DND-41 (cell line): ENCODE results near the gene COL4A2.

Experiments used
- ATAC-seq: fragments of 200-7000 bp; cut with Tn5 transposase; 3 replicates; pipeline ENCODE4 v1.9.1; 2021; ENCODE audit warnings: low read depth; ENCODE audit not compliant: insufficient read depth
- DNase-seq: peaks from one replicate; pipeline ENCODE4 v3.0.0-alpha.2; 2020
- H2AFZ ChIP-seq: 2 replicates; pipeline ENCODE4 v1.6.0; 2012; ENCODE audit warnings: low read depth, low read length
- H3K27ac ChIP-seq: 2 replicates; pipeline ENCODE4 v1.5.1; 2012; ENCODE audit warnings: low read length, inconsistent platforms
- H3K27me3 ChIP-seq: fragments of 200-600 bp; sonication (generic); 2 replicates; pipeline ENCODE4 v1.6.0; 2012; ENCODE audit warnings: low read length, mild to moderate bottlenecking, inconsistent platforms; ENCODE audit not compliant: insufficient read depth, poor library complexity
- H3K36me3 ChIP-seq: 2 replicates; pipeline ENCODE4 v1.5.1; 2012; ENCODE audit warnings: low read length, inconsistent platforms; ENCODE audit not compliant: insufficient read depth
- H3K4me1 ChIP-seq: 2 replicates; pipeline ENCODE4 v1.5.1; 2012; ENCODE audit warnings: mild to moderate bottlenecking, low read length; ENCODE audit not compliant: insufficient read depth
- H3K4me2 ChIP-seq: 2 replicates; pipeline ENCODE4 v1.6.0; 2012; ENCODE audit warnings: mild to moderate bottlenecking, moderate library complexity, low read length, inconsistent platforms; ENCODE audit not compliant: insufficient read depth
- H3K4me3 ChIP-seq, 2 experiments: fragments of 200-600 bp in 1 of 2; shearing (Covaris generic) in 1 of 2; 2 replicates each; pipeline ENCODE4 v1.5.1; 2012 to 2016; ENCODE audit warnings: inconsistent platforms in 2 of 2, low read length in 2 of 2, mild to moderate bottlenecking in 2 of 2, low read depth in 1 of 2, moderate library complexity in 1 of 2
- H3K79me2 ChIP-seq: 2 replicates; pipeline ENCODE4 v1.6.0; 2012; ENCODE audit warnings: low read length, inconsistent platforms; ENCODE audit not compliant: insufficient read depth
- H3K9ac ChIP-seq: 2 replicates; pipeline ENCODE4 v1.6.0; 2012; ENCODE audit warnings: low read depth, mild to moderate bottlenecking, inconsistent platforms, low read length, moderate library complexity
- H3K9me3 ChIP-seq: 2 replicates; pipeline ENCODE4 v1.5.1; 2012; ENCODE audit warnings: low read length, moderate library complexity, mild to moderate bottlenecking, inconsistent platforms; ENCODE audit not compliant: insufficient read depth, severe bottlenecking
- H4K20me1 ChIP-seq: 2 replicates; pipeline ENCODE4 v1.6.0; 2012; ENCODE audit warnings: low read length; ENCODE audit not compliant: insufficient read depth
- EZH2 ChIP-seq: IDR thresholded peaks from 3 replicates; pipeline ENCODE4 v1.6.1; 2012; ENCODE audit warnings: borderline replicate concordance, low read depth, mild to moderate bottlenecking, moderate library complexity, low read length, inconsistent platforms; ENCODE audit not compliant: severe bottlenecking
- TF ChIP-seq, protein P1 (sequence below): IDR thresholded peaks from 2 replicates; pipeline ENCODE4 v1.5.1; 2012; ENCODE audit warnings: borderline replicate concordance, low read length, moderate library complexity, mild to moderate bottlenecking; ENCODE audit not compliant: poor library complexity, severe bottlenecking; ENCODE audit errors: extremely low read depth

COL4A2 gene

DNA sequence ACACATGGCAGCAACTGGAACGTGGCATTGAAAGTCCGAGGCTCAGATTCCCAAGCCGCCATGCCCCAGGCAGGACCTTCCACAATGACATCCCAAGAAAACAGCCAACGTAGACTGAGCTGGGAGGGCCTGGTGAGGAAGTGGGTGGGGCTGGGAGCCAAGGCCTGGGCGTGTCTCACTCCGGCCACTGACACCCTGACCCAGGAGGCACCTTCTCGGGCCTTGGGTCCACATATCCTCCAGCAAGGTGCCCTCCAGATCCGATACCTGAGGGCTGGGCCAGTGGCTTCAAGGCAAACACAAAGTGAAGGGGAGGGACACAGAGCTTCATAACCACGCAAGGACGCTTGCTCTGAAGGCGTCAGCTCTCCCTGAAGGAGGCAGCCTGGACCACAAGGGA lies 211.5 kb downstream of the COL4A2 start:
- H3K4me3 ChIP-seq = no peak overlapping the region
- H3K4me2 ChIP-seq = no peak overlapping the region
- peaks cover 13% of the 10 kb centered on the region for H4K20me1 ChIP-seq
- H3K4me1 ChIP-seq = no peaks in the 10 kb centered on the region
- H3K27ac ChIP-seq = no peak overlapping the region
- no peak for ATAC-seq
- DNase-seq = no peak
- no peaks in the 10 kb centered on the region for H3K79me2 ChIP-seq
- no peak overlapping the region for H2AFZ ChIP-seq
- TF ChIP-seq, protein P1, sequence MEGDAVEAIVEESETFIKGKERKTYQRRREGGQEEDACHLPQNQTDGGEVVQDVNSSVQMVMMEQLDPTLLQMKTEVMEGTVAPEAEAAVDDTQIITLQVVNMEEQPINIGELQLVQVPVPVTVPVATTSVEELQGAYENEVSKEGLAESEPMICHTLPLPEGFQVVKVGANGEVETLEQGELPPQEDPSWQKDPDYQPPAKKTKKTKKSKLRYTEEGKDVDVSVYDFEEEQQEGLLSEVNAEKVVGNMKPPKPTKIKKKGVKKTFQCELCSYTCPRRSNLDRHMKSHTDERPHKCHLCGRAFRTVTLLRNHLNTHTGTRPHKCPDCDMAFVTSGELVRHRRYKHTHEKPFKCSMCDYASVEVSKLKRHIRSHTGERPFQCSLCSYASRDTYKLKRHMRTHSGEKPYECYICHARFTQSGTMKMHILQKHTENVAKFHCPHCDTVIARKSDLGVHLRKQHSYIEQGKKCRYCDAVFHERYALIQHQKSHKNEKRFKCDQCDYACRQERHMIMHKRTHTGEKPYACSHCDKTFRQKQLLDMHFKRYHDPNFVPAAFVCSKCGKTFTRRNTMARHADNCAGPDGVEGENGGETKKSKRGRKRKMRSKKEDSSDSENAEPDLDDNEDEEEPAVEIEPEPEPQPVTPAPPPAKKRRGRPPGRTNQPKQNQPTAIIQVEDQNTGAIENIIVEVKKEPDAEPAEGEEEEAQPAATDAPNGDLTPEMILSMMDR = no peak
- TF ChIP-seq EZH2 = no peak
- no peaks in the 10 kb centered on the region for H3K27me3 ChIP-seq
- H3K9ac ChIP-seq = no peak overlapping the region
- H3K36me3 ChIP-seq = no peaks in the 10 kb centered on the region
- H3K9me3 ChIP-seq = no peaks in the 10 kb centered on the region

DNA sequence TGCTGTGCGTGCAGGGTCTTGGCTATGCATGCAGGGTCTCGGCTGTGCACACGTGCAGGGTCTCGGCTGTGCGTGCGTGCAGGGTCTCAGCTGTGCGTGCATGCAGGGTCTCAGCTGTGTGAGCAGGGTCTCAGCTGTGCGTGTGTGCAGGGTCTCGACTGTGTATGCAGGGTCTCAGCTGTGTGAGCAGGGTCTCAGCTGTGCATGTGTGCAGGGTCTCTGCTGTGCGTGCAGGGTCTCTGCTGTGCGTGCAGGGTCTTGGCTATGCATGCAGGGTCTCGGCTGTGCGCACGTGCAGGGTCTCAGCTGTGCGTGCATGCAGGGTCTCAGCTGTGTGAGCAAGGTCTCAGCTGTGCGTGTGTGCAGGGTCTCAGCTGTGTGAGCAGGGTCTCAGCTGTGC lies 212.0 kb downstream of the COL4A2 start:
- Histone ChIP-seq H3K4me3 (no peak overlapping the region), H3K9me3 (no peaks in the 10 kb centered on the region), H3K4me1 (no peaks in the 10 kb centered on the region), H3K79me2 (no peaks in the 10 kb centered on the region), H3K36me3 (no peaks in the 10 kb centered on the region), H3K9ac (no peak overlapping the region), H3K4me2 (no peak overlapping the region), H3K27me3 (peaks cover 3% of the 10 kb centered on the region), H4K20me1 (peaks cover 15% of the 10 kb centered on the region), H2AFZ (no peak overlapping the region), H3K27ac (no peak overlapping the region)
- DNase-seq (no peak), ATAC-seq (no peak)
- TF ChIP-seq EZH2 = no peak
- TF ChIP-seq, protein P1 = no peak

DNA sequence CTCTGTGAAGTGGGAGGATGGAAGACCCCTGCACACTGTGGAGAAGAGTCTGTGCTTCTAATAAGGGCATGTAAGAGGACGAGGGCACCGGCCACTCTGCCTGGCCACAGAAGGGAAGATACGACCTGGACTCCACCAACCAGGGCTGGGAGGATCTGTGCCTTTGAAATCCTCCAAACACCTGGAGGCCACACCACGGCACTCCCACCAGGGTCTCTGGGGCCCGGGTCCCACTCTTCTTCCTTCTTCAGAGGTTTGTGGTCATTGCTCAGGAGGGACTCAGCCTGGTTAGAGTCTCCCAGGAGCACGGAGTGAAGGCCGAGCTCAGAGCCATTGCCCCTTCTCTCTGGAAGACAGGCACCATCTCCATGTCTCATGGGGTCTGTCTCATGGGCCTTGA lies 212.4 kb downstream of the COL4A2 start:
- H3K9ac ChIP-seq = no peak overlapping the region
- no peak overlapping the region for H3K27ac ChIP-seq
- no peak overlapping the region for H3K4me3 ChIP-seq
- DNase-seq = no peak
- H3K9me3 ChIP-seq = no peaks in the 10 kb centered on the region
- no peaks in the 10 kb centered on the region for H3K79me2 ChIP-seq
- H2AFZ ChIP-seq = no peak overlapping the region
- TF ChIP-seq, protein P1 = no peak
- TF ChIP-seq EZH2 = no peak
- ATAC-seq = no peak
- no peaks in the 10 kb centered on the region for H3K4me1 ChIP-seq
- H3K36me3 ChIP-seq = no peaks in the 10 kb centered on the region
- no peak overlapping the region for H3K4me2 ChIP-seq
- H3K27me3 ChIP-seq = peaks cover 5% of the 10 kb centered on the region
- H4K20me1 ChIP-seq = peaks cover 15% of the 10 kb centered on the region
